COR-L47 (cell line): Measurements from ENCODE around the gene ZNF213.

Source experiments
- DNase-seq: peaks from one replicate; lab custom pipeline; 2025; lab: John Stamatoyannopoulos, UW

ZNF213 gene

GRCh38 chr16:3101018-3101840, 33.6 kb upstream of the ZNF213 start:
- DNase-seq = no peak

- DNase-seq = no peak
These were observed 32.9 kb upstream of the ZNF213 start for GRCh38 chr16:3101841-3102470.

- DNase-seq = peak; percentile 94
These were observed 28.5 kb upstream of the ZNF213 start for GRCh38 chr16:3106205-3106928.

DNA sequence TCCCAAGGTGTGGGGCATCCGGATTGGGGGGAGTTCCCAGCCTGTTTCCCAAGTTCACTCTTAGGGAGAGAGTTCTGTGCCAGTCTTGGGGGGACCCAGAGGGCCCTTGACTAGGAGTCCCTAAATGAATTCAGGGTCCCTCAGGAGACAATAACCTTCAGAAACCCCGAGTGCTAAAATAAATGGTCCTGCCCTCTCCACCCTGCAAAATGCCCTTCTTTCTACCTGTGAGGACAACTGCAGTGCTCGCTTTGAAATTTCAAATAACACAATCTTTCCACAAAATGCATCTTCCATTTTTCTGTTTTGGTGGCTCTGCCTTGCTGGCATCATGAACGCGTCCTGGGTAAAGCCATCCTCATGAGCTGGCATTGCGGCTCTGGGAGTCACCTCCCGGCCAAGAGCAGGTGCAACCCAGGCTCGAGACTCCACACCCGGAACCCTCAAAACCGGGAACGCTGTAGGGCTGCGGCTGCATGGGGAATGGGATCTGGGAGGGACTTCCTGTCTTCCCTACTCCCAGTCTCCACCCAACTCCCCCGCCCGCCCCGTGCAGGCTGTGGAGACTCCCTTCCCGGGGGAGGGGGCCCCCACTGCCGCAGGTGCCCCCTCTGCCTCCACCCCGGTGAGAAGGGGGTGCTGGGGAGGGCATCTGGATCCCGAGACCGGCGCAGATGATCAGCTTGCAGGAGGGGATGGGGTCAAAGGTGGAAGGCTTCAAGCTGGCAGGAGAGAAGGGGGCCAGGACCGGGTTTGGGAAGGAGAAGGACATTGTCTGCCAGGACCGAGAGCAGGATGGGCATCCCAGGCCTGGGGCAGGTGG, 22.6 kb upstream of the ZNF213 start, which contains the start of gene ZNF205:
ZNF205 (plus strand) TSS at position 529 of the 823 bp plus-strand sequence. CDS start 845 bp downstream, outside the sequence.
- peak; percentile 85 for DNase-seq

GRCh38 chr16:3112881-3113574, 21.8 kb upstream of the ZNF213 start:
- no peak for DNase-seq

- DNase-seq = peak; percentile 31
These were observed 20.9 kb upstream of the ZNF213 start for GRCh38 chr16:3113765-3114479.

- no peak for DNase-seq
These were observed 19.8 kb upstream of the ZNF213 start for GRCh38 chr16:3115003-3115402.

DNA sequence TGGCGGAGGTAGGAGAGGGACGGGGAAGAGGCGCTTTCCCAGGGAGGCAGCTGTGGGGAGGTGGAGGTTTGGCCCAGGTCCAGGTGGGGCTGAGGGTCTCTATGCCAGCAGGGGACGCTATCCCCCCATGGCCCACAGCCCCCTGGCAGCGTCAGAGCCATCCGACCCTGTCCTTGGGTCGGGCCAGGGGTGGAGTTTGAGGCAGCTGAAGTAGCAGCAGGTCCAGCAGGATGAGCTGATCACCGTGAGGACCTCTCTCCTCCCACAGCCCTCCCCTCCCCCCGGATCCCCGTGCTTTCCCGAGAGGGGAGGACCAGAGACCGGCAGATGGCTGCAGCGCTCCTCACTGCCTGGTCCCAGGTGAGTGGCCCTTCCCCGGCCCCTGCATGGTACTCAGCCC, 19.3 kb upstream of the ZNF213 start:
- DNase-seq = no peak

DNA sequence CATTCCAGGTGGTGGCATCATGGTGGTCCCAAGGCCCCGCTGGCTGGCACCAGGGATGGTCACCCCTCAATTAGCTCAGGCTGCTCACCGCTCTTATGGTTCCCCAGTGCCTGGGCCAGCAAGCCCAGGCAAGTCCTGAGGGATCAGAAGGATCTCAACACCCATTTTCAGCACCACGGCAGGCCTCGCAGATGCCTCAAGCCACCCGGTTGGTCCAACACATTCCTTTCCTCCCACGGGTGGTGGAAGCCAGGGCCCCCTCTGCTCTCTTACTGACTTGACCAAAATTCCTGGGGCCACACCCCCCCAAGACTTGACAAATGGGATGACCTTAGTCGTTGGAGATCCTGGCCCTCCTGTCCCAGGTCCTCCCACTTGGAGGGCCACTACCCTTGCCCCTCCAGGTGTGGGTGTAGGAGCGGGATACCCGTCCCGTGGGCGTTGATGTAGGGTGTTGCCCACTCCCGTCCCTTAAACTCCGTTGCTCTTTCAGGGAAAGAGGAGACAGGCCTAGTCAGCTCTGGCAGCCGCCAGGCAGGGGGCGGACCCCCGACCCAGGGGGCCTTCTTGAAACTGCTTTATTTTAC, 16.5 kb upstream of the ZNF213 start:
- DNase-seq = no peak

DNA sequence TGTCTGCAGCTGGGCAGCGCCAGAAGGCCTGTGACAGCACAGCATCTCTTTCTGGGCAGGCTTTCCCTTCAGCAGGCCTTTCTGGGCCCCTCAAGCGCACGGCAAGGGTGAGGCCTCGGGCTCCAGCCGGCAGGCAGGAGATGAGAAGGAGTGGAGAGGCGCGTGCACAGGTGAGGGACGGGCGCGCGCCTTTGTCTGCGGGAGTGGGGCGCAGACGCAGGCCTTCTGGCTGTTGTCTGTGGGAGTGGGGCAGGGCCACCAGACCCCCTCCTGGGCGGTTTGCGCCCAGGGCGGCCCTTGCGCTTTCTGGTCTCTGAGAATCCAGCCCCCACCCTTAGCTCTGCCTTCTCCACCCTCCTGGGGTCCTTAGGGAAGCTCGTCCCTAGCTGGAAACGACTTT, 16.0 kb upstream of the ZNF213 start:
- no peak for DNase-seq

GRCh38 chr16:3119286-3119685, 15.5 kb upstream of the ZNF213 start:
- DNase-seq = no peak

DNA sequence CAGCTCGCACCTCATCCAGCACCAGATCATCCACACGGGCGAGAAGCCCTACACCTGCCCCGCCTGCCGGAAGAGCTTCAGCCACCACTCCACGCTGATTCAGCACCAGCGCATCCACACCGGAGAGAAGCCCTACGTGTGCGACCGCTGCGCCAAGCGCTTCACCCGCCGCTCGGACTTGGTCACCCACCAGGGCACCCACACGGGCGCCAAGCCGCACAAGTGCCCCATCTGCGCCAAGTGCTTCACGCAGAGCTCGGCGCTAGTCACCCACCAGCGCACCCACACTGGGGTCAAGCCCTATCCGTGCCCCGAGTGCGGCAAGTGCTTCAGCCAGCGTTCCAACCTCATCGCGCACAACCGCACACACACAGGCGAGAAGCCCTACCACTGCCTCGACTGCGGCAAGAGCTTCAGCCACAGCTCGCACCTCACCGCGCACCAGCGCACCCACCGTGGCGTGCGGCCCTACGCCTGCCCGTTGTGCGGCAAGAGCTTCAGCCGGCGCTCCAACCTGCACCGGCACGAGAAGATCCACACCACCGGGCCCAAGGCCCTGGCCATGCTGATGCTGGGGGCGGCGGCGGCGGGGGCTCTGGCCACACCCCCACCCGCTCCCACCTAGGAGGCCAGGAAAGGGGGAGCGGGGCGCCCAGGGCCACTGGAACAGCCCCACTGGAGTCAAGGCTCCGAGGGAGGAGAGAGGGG, 15.0 kb upstream of the ZNF213 start:
- no peak for DNase-seq

DNA sequence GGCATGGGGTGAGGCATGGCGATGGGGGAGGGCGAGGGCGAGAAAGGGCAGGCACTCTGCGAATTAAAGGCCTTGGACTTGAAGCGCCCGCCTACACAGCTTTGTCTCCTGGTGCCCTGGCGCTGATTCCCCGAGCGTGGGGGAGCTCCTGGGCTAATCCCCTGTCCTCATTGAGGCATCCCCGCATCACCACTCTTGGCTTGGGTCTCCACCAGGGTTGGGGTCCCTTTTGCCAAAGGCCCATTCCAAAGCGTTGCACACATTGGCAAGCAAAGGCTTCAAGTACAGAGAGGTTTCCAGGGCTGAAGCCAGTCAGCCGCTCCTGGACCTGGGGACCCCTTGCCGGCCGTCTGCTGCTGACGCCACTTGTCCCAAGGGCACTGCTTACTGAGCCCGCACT, 14.4 kb upstream of the ZNF213 start:
- DNase-seq = no peak

DNA sequence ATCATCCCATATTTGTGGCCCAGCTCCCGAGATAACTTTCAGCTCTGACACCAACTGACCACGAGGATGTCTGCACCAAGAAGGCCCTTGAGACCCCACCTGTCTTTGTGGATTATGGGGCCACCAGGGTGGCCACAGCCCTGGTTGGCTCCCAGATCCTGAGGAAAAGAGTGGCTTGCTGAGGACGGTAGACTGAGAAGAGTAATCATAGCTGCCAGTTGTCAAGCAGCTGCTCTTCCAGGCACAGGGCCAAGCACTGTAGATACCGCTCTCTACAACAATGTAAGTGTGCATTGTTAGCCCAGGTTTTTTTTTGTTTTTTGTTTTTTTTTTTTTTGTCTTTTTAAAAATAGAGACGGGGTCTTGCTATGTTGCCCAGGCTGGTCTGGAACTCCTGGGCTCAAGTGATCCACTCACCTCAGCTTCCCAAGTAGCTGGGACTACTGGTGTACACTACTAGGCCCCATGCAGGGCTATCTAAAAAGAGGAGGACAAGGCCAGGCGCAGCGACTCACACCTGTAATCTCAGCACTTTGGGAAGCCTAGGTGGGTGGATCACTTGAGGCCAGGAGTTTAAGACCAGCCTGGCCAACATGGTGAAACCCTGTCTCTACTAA, 12.9 kb upstream of the ZNF213 start:
- DNase-seq = peak; percentile 41

DNA sequence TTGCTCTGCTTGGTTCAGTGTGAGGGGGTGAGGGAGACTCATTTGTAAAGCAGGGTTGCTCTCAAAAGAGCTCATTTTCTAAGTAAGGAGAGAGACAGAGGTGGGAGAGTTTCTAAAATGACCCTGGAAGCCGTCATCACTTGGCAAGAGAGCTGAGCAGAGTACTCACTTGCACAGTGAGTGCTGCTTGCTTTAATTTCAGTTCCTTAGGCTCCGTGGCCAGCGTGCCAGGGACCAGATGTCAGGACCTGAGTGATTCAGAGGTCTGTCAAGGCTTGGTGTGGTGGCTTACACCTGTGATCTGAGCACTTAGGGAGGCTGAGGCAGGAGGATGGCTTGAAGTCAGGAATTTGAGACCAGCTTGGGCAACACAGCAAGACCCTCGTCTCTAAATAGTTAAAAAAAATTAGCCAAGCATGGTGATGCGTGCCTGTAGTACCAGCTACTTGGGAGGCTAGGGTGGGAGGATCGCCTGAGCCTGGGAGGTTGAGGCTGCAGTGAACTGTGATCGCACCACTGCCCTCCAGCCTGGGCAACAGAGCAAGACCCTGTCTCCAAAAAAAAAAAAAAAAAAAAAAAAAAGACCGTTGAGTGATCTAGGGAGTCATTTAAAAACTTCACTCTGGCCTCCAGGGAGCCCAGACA, 11.8 kb upstream of the ZNF213 start:
- DNase-seq = no peak

- peak; percentile 95 for DNase-seq
These were observed 10.6 kb upstream of the ZNF213 start for GRCh38 chr16:3123986-3124886.

DNA sequence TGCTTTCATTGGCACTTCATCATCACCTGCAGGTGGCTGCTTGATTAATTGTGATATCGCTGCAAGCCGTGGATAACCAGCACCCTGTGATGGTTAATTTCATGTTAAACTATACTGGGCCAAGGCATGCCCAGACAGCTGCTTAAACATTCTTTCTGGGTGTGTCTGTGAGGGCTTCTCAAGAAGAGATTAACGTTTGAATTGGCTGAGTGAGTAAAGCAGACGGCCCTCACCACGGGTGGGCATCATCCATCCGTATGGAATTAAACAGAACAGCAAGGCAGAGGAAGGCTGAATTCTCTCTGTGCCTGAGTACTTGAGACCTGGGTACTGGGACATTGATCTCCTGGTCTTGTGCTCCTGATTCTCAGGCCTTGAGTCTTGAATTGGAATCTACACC, 7.1 kb upstream of the ZNF213 start:
- DNase-seq = peak; percentile 58
